Measurements from ENCODE around the gene BIRC7.

- TF ChIP-seq CTCF (conservative IDR thresholded peaks at IDR 0.05; ENCODE audit: low read length) (no peak), EZH2phosphoT487 (IDR thresholded peaks at IDR 0.05; ENCODE audit: borderline replicate concordance, low read depth, low read length) (no peak)
Measured at GRCh38 chr20:63219447-63219821, 16.3 kb upstream of the BIRC7 start.

Data from OCI-LY7 (cell line).